GM10266 (cell line): ENCODE results near the gene PRR22.

Experiments
- DNase-seq: peaks from one replicate; pipeline ENCODE4 v3.0.0; 2012; ENCODE audit errors: extremely low spot score
- TF ChIP-seq, protein P1 (sequence below): IDR thresholded peaks from 2 replicates; pipeline ENCODE4 v1.5.1; 2012; ENCODE audit warnings: mild to moderate bottlenecking, low read depth; ENCODE audit not compliant: control insufficient read depth, insufficient read depth; ENCODE audit errors: missing control alignments

The PRR22 gene

GRCh38 chr19:5789351-5789761 lies 4.8 kb upstream of the PRR22 start:
- DNase-seq, result no peak
- TF ChIP-seq, protein P1, sequence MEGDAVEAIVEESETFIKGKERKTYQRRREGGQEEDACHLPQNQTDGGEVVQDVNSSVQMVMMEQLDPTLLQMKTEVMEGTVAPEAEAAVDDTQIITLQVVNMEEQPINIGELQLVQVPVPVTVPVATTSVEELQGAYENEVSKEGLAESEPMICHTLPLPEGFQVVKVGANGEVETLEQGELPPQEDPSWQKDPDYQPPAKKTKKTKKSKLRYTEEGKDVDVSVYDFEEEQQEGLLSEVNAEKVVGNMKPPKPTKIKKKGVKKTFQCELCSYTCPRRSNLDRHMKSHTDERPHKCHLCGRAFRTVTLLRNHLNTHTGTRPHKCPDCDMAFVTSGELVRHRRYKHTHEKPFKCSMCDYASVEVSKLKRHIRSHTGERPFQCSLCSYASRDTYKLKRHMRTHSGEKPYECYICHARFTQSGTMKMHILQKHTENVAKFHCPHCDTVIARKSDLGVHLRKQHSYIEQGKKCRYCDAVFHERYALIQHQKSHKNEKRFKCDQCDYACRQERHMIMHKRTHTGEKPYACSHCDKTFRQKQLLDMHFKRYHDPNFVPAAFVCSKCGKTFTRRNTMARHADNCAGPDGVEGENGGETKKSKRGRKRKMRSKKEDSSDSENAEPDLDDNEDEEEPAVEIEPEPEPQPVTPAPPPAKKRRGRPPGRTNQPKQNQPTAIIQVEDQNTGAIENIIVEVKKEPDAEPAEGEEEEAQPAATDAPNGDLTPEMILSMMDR, result no peak

- DNase-seq, result no peak
- TF ChIP-seq, protein P1, result no peak
These were observed 3.9 kb upstream of the PRR22 start for GRCh38 chr19:5788422-5788821.

GRCh38 chr19:5787409-5788182 lies 3.0 kb upstream of the PRR22 start:
- TF ChIP-seq, protein P1, result no peak
- no peak for DNase-seq

GRCh38 chr19:5786593-5787408 lies 2.3 kb upstream of the PRR22 start:
- no peak for DNase-seq
- TF ChIP-seq, protein P1, result no peak

DNA sequence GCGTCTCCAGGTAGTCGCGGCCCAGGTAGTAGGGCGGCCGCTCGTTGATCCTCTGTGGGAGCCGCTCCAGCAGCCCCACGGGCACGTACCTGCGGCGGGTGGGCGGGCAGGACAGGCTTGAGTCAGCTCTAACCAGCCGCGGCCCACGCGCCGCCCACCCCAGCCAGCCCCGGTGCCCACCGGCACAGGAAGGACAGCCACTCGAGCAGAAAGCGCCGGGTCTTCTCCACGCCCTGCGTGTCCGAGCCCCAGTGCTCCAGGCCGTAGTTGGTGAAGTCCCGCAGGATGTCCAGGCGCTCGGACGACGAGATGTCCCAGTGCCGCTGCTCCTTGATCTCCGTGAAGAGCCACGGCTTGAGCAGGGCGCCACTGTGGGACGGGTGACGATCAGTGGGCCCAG lies 877 bp upstream of the PRR22 start:
- no peak for DNase-seq
- TF ChIP-seq, protein P1, result no peak

DNA sequence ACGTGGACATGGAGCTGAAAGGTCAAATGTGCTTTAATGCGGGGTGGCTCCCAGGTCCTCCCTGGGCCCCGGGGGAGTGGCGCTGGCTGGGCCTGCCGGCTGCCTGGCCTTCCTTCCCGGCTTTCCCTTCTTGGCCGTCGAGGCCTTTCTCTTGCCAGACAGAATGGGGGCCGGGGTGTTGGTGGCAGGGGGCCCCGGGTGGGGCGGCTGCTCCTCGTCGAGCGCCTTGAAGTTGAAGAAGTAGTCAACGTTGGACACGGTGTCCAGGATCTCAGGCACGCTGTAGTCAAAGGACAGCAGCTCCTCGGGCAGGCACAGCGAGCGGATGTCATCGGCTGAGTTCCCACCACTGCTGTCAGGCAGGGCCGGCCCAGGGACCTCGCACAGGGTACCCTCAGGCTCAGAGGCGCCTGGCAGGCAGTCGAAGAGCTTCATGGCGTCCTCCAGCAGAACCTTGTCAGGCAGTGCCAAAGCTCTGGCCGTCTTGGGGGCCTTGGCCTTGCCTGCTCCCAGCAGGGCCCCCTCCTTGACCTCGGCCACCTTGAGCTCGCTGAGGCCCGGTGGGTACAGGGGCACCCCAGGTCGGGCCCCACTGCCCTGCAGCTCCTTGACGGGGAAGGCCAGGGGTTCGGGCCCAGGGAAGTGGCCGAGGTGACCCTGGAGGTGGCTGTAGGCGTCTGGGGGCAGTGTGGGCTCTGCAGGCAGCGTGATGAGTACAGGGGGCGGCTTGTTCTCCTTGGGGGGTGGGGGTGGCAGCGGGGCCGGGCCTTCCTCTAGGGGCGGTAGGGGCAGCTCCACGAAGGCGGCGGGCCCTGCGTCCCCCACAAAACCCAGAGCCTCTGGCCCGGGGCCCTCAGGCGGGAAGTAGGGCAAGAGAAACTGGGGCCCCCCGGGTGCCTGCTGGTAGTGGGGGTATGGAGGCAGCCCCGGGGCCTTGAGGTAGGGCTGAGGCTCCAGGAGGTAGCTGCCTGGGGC lies 1.3 kb downstream of the PRR22 start:
- DNase-seq, result no peak
- TF ChIP-seq, protein P1, result no peak
